Stimulated activated effector memory CD8-positive, alpha-beta T cell treated with anti-CD3 and anti-CD28 coated beads, Interleukin-12 subunit alpha, Interleukin-12 subunit beta, amount 100 ng/mL, for 72 hours (primary cell): ENCODE measurements around the gene GARRE1.
"Not testable (repeated sequence)": the region's sequence is repeated elsewhere in the genome, so short reads cannot be mapped to it uniquely, and the experiment has no call there.

Experiments used
- ATAC-seq: fragments of 150-1000 bp; cut with Tn5 transposase; 2 replicates; pipeline ENCODE4 v1.10.0; 2021
- DNase-seq, 2 donors: peaks; one replicate each; pipeline ENCODE4 v3.0.0; 2021 to 2022; ENCODE audit warnings: low spot score in 2 of 2
- H3K27ac Mint-ChIP-seq: one replicate; pipeline ENCODE4 v1.8.0; 2022; ENCODE audit warnings: mild to moderate bottlenecking, mixed read lengths
- H3K36me3 Mint-ChIP-seq: one replicate; pipeline ENCODE4 v1.8.0; 2022; ENCODE audit warnings: mild to moderate bottlenecking, mixed read lengths
- H3K4me1 Mint-ChIP-seq: one replicate; pipeline ENCODE4 v1.8.0; 2022; ENCODE audit warnings: mixed read lengths
- H3K4me3 Mint-ChIP-seq: one replicate; pipeline ENCODE4 v1.8.0; 2022; ENCODE audit warnings: mild to moderate bottlenecking, mixed read lengths
- H3K9me3 Mint-ChIP-seq: one replicate; pipeline ENCODE4 v1.8.0; 2022; ENCODE audit warnings: mixed read lengths

Gene GARRE1

GRCh38 chr19:34265221-34265650, 10.9 kb downstream of the GARRE1 start:
- Mint-ChIP-seq H3K4me3 (no peak overlapping the region), H3K36me3 (peaks cover 10% of the 10 kb centered on the region), H3K9me3 (no peaks in the 10 kb centered on the region), H3K27ac (peak overlapping the region; percentile 14), H3K4me1 (peaks cover 56% of the 10 kb centered on the region)
- DNase-seq: no peak
- ATAC-seq: no peak

DNA sequence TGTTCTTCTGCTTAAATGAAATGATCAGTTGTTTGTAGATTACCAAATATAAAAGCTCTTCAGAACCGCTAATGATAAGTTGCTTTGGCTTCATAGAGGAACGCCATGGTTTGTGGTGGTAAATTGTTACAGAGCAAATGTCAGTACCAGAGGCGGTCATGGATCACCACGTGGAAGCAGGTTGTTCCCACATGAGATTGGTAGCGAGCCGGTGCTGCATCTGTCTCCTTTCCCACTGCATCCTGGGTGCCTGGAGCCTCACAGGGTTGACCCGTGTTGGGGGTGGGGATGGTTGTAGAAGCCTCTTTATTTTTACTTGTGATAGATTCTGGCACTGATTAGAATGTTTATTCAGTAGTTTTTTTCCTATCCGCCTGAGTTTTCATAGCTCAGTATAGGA, 14.7 kb downstream of the GARRE1 start:
- DNase-seq (no peak), ATAC-seq (no peak)
- Mint-ChIP-seq H3K27ac (no peak overlapping the region), H3K4me1 (peaks cover 64% of the 10 kb centered on the region), H3K9me3 (no peaks in the 10 kb centered on the region), H3K4me3 (peak overlapping the region; percentile 63), H3K36me3 (peaks cover 5% of the 10 kb centered on the region)

GRCh38 chr19:34269489-34269888, 15.1 kb downstream of the GARRE1 start:
- Mint-ChIP-seq H3K36me3 (peaks cover 5% of the 10 kb centered on the region), H3K9me3 (no peaks in the 10 kb centered on the region), H3K4me3 (peak overlapping the region; percentile 63), H3K4me1 (peaks cover 64% of the 10 kb centered on the region), H3K27ac (peak overlapping the region; percentile 90)
- no peak for DNase-seq
- ATAC-seq: no peak

DNA sequence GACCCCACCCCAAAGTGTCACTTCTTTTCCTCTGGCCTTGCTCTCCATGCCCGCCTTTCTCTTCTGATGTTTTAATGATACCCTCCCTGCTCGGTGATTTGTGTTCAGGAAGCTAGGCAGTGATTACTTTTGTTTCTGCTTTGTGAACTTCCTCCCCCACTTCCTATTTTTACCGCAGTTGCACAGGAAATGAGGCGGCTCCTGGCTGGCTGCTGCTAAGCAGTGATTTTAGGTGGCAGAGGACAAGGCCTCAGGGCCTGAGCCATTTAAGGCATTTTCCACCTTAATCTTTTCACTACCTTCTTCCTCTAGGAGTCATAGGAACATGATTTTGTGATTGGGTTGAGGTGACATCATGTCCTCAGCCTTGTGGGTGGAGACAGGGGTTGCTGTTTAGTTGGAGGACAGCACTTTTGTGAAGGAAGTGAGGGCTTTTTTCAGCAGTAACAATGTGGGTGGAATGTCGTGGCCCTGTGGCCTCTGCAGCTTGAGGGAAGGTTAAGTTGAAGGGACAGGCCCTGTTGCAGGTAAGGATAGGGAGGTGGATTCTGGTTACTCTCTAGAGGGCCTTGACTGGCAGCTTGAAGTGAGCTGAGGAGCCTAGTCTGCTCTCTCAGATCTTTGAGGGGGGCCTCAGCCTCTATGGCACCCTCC, 15.7 kb downstream of the GARRE1 start:
- Mint-ChIP-seq H3K9me3 (no peaks in the 10 kb centered on the region), H3K27ac (peak overlapping the region; percentile 90), H3K36me3 (peaks cover 5% of the 10 kb centered on the region), H3K4me3 (peak overlapping the region; percentile 63), H3K4me1 (peaks cover 60% of the 10 kb centered on the region)
- ATAC-seq (peak; percentile 93), DNase-seq (peak; percentile 24 to 72)

DNA sequence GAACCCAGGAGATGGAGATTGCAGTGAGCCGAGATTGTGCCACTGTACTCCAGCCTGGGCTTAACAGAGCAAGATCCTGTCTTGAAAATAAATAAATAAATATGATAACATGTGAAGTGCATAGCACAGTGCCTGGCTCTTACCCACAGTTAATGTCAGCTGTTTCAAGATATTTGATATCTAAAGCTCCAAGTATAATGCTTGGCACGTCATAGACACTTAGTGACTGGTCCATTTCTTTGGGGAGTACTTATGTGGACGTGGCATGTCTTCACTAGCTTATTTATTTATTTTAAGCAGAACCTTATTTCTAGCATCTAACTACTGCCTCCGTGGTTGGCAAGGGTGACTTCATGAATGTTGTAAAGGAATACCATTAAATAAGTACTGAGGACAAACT, 18.8 kb downstream of the GARRE1 start:
- H3K4me3 Mint-ChIP-seq: no peak overlapping the region
- no peak overlapping the region for H3K27ac Mint-ChIP-seq
- peaks cover 53% of the 10 kb centered on the region for H3K4me1 Mint-ChIP-seq

GRCh38 chr19:34274284-34274826, 20.0 kb downstream of the GARRE1 start:
- no peak overlapping the region for H3K27ac Mint-ChIP-seq
- H3K36me3 Mint-ChIP-seq: no peaks in the 10 kb centered on the region
- DNase-seq (no peak), ATAC-seq (no peak)
- H3K9me3 Mint-ChIP-seq: no peaks in the 10 kb centered on the region
- H3K4me1 Mint-ChIP-seq: peaks cover 43% of the 10 kb centered on the region
- no peak overlapping the region for H3K4me3 Mint-ChIP-seq

More for the DNA sequence above, 18.8 kb downstream of the GARRE1 start:
- Mint-ChIP-seq H3K36me3 (no peaks in the 10 kb centered on the region), H3K9me3 (no peaks in the 10 kb centered on the region)
- DNase-seq (no peak), ATAC-seq (no peak)

- Mint-ChIP-seq H3K36me3 (no peaks in the 10 kb centered on the region), H3K4me1 (peaks cover 38% of the 10 kb centered on the region), H3K4me3 (no peak overlapping the region), H3K9me3 (no peaks in the 10 kb centered on the region), H3K27ac (no peak overlapping the region)
- no peak for DNase-seq
- ATAC-seq: no peak
These were observed 20.7 kb downstream of the GARRE1 start for GRCh38 chr19:34274827-34275625.

- Mint-ChIP-seq H3K27ac (no peak overlapping the region), H3K4me3 (no peak overlapping the region), H3K4me1 (peaks cover 31% of the 10 kb centered on the region), H3K9me3 (no peaks in the 10 kb centered on the region), H3K36me3 (no peaks in the 10 kb centered on the region)
- ATAC-seq (no peak), DNase-seq (no peak)
These were observed 21.4 kb downstream of the GARRE1 start for GRCh38 chr19:34275705-34276104.

GRCh38 chr19:34276614-34277013, 22.3 kb downstream of the GARRE1 start:
- H3K9me3 Mint-ChIP-seq: no peaks in the 10 kb centered on the region
- H3K4me1 Mint-ChIP-seq: peaks cover 30% of the 10 kb centered on the region
- no peak overlapping the region for H3K27ac Mint-ChIP-seq
- no peak overlapping the region for H3K4me3 Mint-ChIP-seq
- H3K36me3 Mint-ChIP-seq: no peaks in the 10 kb centered on the region
- DNase-seq: no peak
- no peak for ATAC-seq

- no peak for DNase-seq
- H3K9me3 Mint-ChIP-seq: no peaks in the 10 kb centered on the region
- H3K4me1 Mint-ChIP-seq: peaks cover 30% of the 10 kb centered on the region
- no peak for ATAC-seq
- H3K27ac Mint-ChIP-seq: no peak overlapping the region
- no peak overlapping the region for H3K4me3 Mint-ChIP-seq
- peaks cover 6% of the 10 kb centered on the region for H3K36me3 Mint-ChIP-seq
These were observed 22.9 kb downstream of the GARRE1 start for GRCh38 chr19:34277244-34277643.

DNA sequence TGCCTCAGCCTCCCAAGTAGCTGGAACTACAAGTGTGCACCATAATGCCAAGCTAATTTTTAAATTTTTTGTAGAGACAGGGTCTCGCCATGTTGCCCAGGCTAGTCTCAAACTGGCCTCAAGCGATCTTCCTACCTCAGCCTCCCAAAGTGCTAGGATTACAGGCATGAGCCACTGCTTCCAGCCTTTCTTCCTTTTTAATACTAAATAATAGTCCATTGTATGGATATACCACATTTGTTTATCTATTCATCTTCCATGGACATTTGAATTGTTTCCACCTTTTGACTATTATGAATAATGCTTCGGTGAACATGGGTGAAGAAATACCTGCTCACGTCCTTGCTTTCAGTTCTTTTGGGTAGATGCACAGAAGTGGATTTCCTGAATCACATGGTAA, 24.4 kb downstream of the GARRE1 start:
- Mint-ChIP-seq H3K4me3 (no peak overlapping the region), H3K27ac (no peak overlapping the region), H3K9me3 (no peaks in the 10 kb centered on the region), H3K4me1 (peaks cover 26% of the 10 kb centered on the region), H3K36me3 (peaks cover 6% of the 10 kb centered on the region)
- DNase-seq (no peak), ATAC-seq (no peak)

- ATAC-seq, DNase-seq, H3K36me3 Mint-ChIP-seq, H3K4me3 Mint-ChIP-seq, H3K27ac Mint-ChIP-seq, H3K9me3 Mint-ChIP-seq: not testable (repeated sequence)
- H3K4me1 Mint-ChIP-seq: peaks cover 16% of the 10 kb centered on the region
These were observed 27.1 kb downstream of the GARRE1 start for GRCh38 chr19:34281444-34281843.

DNA sequence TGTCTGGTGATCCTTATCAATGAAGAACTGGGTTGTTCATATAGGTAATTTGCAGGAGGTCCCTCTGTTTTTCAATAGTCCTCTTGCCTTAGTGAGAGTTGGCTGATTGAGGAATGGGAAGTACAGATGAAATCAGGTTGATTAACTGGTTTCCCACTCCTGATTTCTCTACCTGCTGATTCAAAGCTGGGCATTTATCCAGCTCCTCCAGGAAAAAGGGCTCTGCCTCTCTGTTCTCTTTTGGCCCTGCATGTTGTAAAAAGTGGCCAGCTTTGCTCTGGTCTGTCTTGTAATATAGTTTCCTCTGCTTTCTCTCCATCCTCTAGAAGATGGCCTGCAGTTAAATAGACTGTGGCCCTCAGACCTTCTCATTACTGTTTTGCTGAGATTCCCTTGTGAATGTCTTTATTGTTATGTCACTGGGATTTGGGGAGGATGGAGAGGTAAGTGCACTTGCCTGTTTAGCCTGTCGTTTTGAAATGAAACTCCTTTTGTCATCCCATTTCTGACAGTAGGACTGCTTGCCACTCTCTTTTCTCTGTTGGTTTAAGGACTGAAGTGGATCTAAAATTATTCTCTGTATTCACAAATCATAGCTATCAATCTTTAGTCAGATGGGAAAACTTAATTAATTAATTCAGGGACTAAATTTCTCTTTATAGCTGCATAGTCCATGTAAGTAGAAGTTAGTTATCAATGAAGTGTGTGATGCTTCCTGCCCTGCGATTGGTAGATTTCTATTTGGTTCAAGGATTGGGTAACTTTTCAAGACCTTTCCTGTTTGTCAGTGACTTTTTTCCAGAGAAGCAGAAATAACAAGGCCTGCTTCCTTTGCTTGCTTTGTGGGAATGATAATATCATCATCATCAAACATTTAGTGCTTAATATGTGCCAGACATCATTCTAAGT, 28.5 kb downstream of the GARRE1 start:
- Mint-ChIP-seq H3K36me3 (peaks cover 13% of the 10 kb centered on the region), H3K4me3 (no peak overlapping the region), H3K4me1 (peaks cover 9% of the 10 kb centered on the region), H3K27ac (no peak overlapping the region), H3K9me3 (no peaks in the 10 kb centered on the region)
- ATAC-seq: no peak
- DNase-seq: no peak

GRCh38 chr19:34284505-34284904, 30.2 kb downstream of the GARRE1 start:
- Mint-ChIP-seq H3K36me3 (peaks cover 13% of the 10 kb centered on the region), H3K4me3 (no peak overlapping the region), H3K4me1 (peaks cover 14% of the 10 kb centered on the region), H3K9me3 (no peaks in the 10 kb centered on the region), H3K27ac (no peak overlapping the region)
- no peak for DNase-seq
- no peak for ATAC-seq

DNA sequence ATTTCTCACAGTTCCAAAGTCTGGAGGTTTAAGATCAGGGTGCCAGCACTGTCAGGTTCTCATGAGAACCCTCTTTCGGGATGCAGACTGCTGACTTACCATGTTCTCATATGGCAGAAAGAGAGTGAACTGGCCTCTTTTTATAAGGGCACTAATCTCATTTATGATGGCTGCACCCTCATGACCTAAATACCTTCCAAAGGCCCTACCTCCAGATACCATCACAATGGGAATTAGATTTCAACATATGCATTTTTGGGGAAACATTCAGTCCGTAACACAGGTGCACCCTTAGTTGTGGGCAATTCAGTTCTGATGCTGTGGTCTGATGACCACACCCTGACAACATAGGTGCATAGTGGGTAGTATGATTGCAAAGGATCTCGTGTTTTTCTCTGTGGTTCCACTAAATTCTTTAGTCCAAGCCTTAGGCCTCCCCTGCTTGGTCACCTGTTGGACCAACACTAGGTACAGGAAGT, 33.3 kb downstream of the GARRE1 start:
- Mint-ChIP-seq H3K9me3 (no peaks in the 10 kb centered on the region), H3K4me3 (no peak overlapping the region), H3K36me3 (peaks cover 7% of the 10 kb centered on the region), H3K4me1 (peaks cover 5% of the 10 kb centered on the region), H3K27ac (peak overlapping the region; percentile 70)
- no peak for DNase-seq
- no peak for ATAC-seq
